ENCODE results near the gene FBN3.
A peak's percentile ranks its signal among the peaks of the same experiment; 100 is the strongest.

GRCh38 chr19:8069096-8069973, 80.1 kb downstream of the FBN3 start:
- peak; percentile 59 for TF ChIP-seq CTCF (IDR thresholded peaks at IDR 0.05; ENCODE audit: insufficient read depth, low read length)
- TF ChIP-seq GABPA (IDR thresholded peaks at IDR 0.05; ENCODE audit: low read depth), result no peak
- TF ChIP-seq, protein P1, sequence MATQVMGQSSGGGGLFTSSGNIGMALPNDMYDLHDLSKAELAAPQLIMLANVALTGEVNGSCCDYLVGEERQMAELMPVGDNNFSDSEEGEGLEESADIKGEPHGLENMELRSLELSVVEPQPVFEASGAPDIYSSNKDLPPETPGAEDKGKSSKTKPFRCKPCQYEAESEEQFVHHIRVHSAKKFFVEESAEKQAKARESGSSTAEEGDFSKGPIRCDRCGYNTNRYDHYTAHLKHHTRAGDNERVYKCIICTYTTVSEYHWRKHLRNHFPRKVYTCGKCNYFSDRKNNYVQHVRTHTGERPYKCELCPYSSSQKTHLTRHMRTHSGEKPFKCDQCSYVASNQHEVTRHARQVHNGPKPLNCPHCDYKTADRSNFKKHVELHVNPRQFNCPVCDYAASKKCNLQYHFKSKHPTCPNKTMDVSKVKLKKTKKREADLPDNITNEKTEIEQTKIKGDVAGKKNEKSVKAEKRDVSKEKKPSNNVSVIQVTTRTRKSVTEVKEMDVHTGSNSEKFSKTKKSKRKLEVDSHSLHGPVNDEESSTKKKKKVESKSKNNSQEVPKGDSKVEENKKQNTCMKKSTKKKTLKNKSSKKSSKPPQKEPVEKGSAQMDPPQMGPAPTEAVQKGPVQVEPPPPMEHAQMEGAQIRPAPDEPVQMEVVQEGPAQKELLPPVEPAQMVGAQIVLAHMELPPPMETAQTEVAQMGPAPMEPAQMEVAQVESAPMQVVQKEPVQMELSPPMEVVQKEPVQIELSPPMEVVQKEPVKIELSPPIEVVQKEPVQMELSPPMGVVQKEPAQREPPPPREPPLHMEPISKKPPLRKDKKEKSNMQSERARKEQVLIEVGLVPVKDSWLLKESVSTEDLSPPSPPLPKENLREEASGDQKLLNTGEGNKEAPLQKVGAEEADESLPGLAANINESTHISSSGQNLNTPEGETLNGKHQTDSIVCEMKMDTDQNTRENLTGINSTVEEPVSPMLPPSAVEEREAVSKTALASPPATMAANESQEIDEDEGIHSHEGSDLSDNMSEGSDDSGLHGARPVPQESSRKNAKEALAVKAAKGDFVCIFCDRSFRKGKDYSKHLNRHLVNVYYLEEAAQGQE (IDR thresholded peaks at IDR 0.05; ENCODE audit: insufficient replicate concordance, low read depth), result no peak
- TF ChIP-seq POLR2AphosphoS5 (IDR thresholded peaks at IDR 0.05; ENCODE audit: low read depth), result no peak
- no peak for TF ChIP-seq SPI1 (IDR thresholded peaks at IDR 0.05; ENCODE audit: borderline replicate concordance, low read depth)
